Subcutaneous adipose tissue (tissue), 4 donors: ENCODE data around the gene ERC2. TPM values are rescaled to one million over a fixed set of nuclear protein-coding genes. Genes with fewer than 3 reads are reported as not detected.

ENCODE experiments used
- CTCF ChIP-seq: fragments of 450-650 bp; IDR thresholded peaks from one replicate; pipeline ENCODE4 v1.5.1; 2016; ENCODE audit warnings: low read depth, mild to moderate bottlenecking, control low read depth, antibody characterized with exemption, moderate library complexity
- total RNA-seq, 4 donors: library from RNA; depleted of rRNA; stranded (reverse); fragments of >200 nt; gene quantifications; one replicate each; pipeline ENCODE4 v1.1.0, GENCODE V29; 2016

ERC2 gene
- total RNA-seq, 4 donors from 2014 or later, result 1.1 TPM; not detected in 3

- TF ChIP-seq CTCF, result no peak
Observed at GRCh38 chr3:56411166-56411565, 57.1 kb downstream of the ERC2 start.

- TF ChIP-seq CTCF, result no peak
Observed at GRCh38 chr3:56410576-56410975, 57.7 kb downstream of the ERC2 start.

- no peak for TF ChIP-seq CTCF
Observed at GRCh38 chr3:56409790-56410189, 58.5 kb downstream of the ERC2 start.

- no peak for TF ChIP-seq CTCF
Observed at GRCh38 chr3:56408761-56409196, 59.5 kb downstream of the ERC2 start.

- TF ChIP-seq CTCF, result no peak
Observed at GRCh38 chr3:56406826-56407515, 61.3 kb downstream of the ERC2 start.

- no peak for TF ChIP-seq CTCF
Observed at GRCh38 chr3:56404884-56405283, 63.4 kb downstream of the ERC2 start.

GRCh38 chr3:56398659-56399058, 69.6 kb downstream of the ERC2 start:
- no peak for TF ChIP-seq CTCF
